HG02943 (cell line): ENCODE measurements around the gene SLC12A8.

Source experiments
- ATAC-seq: cut with Tn5 transposase; IDR thresholded peaks from one replicate; pipeline ENCODE4 v1.9.1; 2021; ENCODE audit warnings: mild to moderate bottlenecking, low read depth, moderate library complexity; ENCODE audit not compliant: unreplicated experiment

Gene SLC12A8

DNA sequence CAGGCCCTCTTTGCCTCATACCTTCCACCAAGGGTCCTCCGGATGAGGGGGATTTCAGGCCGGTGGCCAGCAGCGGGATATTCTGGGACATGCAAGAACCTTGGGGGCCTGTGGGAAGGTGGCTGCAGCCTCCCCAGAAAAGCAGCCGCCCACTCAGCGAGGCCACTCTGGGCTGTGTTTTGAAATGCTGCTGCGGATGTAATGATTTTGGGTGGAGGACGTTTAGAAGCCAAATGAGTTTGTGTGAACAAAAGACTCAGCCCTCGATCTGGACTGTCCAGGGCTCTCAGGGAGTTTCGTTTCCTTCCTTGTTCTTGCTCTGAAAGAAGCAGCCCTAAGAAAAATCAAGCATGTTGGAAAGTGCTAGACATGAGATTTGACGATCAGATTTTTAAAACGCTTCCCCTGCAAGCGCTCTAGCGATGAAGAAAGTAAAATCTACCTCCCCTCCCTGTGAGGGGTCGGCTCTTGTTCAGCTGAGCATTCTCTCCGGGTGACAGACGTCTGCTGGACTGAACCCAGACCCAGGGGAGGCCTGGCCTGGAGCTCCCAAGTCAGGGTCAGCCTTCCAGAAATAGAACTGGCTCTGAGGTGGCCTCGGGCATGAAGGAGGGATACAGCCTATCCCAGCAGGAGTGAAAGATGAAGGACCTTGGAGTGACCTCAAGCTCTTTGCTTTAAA lies 169.7 kb downstream of the SLC12A8 start:
- no peak for ATAC-seq

DNA sequence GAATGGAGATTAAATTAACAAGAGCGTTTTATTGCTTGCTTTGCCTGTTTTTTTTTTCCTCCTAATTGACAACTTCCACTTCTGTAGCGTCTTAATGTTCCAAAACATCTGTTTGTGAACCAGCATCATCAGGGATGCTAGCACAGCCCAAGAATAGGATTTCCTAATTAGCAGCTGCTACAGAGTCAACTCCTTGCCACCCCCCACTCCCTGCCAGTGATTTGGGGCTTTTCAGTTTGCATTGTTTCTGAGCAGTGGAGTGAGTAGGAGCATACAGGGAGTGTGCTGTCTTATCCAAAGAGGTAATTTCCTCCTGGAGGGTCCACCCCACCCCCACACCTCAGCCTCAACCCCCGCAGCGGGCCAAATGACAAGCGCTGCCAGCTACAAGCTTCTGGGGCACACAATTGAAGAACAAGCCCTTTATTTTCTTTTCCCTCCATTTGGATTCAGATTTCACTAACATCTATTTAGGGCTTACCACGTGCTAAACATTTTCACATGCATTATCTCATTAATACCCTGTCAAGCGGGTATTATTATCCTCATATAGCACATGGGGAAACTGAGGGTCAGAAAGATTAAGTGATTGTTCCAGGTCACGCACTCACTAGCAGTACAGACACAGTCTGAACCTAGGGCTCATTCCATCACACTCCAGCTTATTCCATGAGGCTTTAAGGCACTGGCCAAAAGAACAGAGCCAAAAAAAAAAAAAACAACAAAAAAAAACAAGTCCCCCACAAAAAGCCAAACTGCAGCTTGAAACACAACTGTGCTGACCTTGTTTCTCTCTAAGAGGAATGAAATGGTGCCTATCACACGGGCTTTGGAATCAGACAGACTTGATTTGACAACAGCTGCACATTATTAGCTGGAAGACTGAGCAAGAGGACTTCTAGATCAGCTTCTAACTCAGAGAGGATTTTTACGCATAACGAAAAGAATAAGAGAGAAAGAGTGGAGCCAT lies 173.1 kb downstream of the SLC12A8 start:
- no peak for ATAC-seq

DNA sequence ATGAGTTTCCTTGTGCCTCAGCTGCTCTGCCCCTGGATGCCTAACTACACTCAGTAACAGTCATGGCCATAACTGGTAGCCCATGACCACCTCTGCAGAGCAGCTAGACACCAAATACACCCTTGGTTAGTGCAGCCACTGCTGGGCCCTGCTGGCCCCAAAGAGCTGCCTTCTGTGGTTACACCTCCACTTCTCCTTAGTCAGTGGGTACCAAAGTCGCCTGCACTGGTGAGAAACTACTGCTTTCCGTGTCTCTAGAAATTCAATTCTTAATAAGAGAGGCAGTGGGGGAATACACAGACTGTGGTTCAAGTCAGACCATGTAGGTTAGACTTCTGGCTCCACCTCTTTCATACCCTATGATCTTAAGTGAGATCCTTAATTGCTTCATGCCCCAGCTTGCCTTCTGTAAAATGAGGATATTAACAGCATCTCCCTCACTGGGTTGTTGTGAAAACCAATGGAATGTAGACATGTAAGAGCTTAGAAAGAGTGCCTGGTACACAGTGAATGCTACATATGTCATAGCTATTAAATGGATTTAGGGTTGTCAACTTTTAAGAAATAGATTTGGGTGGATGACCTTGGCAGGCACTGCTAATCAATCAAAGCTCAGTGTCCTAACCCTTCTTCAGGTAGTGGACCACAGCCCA lies 174.9 kb downstream of the SLC12A8 start:
- ATAC-seq, result no peak

DNA sequence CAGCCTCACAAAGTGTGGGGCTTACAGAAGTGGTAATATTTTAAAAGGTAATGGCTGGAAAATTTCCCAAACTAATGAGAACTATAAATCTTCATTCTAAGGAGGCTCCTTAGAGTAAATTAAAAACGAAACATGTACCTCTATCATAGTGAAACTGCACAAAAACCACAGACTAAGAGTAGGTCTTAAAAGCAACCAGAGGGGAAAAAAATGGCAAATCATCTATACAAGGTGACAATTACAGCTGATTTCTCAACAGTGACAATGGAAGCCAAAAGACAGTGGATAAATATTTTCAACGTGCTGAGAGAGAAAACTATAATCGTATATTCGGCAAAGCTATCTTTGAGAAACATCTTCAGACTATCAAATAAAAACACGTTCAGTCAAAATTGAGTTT lies 177.3 kb downstream of the SLC12A8 start:
- no peak for ATAC-seq

DNA sequence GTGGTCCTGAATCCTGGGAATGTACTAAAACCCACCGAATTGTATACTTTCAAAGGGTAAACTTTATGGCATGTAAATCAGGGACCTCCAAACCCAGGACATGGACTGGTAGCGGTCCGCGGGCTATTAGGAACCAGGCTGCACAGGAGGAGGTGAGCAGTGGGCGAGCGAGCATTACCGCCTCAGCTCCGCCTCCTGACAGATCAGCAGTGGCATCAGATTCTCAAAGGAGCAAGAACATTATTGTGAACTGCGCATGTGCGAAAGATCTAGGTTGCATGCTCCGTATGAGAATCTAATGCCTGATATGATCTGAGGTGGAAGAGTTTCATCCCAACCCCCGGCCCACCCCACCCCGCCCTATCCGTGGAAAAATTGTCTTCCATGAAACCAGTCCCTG lies 178.9 kb downstream of the SLC12A8 start:
- no peak for ATAC-seq

DNA sequence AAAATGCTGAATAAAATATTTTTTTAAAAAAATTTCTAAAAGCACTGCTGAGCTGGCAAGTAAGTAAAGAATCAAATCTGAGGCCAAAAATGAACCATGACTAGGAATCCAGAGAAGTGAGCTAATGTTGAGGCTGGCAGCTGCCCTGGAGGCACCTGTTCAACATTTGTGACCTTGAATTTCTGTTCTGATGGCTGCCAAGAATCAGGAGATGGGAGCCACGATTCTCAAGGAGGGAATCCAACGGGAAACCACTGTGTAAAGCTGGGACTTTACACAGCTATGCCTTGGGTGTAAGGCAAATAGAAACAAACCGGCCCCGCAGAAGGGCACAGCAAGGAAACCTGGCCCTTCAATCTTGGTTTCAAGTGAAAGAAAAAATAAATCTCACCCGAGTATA lies 179.4 kb downstream of the SLC12A8 start:
- no peak for ATAC-seq

DNA sequence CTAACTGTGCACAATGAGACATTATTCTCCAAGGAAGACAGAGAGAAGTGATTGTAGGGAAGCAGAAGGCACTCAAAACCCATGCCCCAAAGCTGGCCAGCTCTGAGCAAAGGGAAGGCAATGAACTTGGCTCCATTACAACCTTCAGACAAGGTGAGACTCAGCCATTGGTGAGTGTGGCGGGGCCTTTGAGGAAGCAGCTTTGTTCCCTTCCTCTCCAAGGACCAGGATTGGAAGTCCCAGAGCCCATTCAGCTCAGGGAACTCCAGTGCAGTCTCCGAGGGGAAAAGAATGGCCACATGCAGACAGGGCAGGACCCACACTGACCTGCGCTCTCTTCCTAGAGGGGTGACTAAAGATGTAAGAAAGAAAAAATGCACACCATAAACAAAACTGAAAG lies 179.9 kb downstream of the SLC12A8 start:
- no peak for ATAC-seq
